NCI-H146 treated with DMSO at 0.1 percent for 48 hours (cell line): Measurements from ENCODE around the gene FCRL6.

ENCODE experiments used
- DNase-seq: peaks from one replicate; lab custom pipeline; 2025; ENCODE audit not compliant: unreplicated experiment; lab: John Stamatoyannopoulos, UW

Gene FCRL6

GRCh38 chr1:159859767-159860322 is 57.7 kb downstream of the FCRL6 start:
- DNase-seq, result no peak

- no peak for DNase-seq
Measured at GRCh38 chr1:159860456-159860855, 58.3 kb downstream of the FCRL6 start.

- no peak for DNase-seq
Measured at GRCh38 chr1:159861218-159861617, 59.1 kb downstream of the FCRL6 start.

DNA sequence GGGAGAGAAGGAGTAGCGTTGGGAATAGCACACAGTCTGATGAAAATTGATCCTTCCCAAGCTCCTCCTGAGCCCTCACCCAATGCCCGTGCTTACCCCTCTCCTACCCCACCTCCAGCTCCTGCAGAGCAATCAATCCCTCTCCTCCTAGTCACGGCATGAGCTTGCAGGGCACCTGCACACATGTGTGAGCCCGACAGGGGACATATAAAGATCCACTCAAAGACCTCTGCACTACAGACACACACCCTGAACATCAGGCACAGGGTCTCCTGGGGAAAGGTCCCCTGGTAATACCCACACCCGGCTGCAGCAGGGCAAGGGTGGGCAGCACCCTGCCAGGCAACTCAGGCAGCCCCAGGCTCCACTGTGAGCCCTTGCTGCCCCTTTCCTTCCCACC is 59.9 kb downstream of the FCRL6 start:
- no peak for DNase-seq

DNA sequence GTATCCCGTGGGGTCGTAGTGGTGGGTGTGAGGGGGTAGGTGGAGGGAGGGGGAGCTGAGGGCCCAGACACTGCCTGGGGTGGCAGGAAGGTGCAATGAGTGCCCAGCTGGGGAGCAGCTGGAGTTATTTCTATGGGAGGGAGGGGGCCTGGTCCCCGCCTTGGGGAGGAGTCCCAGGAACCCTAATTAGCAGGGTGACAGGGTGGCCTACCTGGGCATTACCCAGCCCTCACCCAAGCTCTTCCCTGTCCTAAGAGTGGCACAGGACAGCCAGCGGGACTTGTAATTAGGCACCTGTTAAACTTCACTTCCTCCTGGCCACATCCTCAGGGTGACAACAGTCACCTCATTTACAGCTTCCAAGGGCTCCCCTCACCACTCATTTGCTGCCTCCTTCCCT is 60.4 kb downstream of the FCRL6 start, which contains the start of gene VSIG8:
VSIG8 (minus strand) TSS at position 101 of the 400 bp plus-strand sequence. CDS start 136 bp downstream, outside the sequence.
- DNase-seq, result no peak

- DNase-seq, result no peak
Measured at GRCh38 chr1:159864262-159864661, 62.1 kb downstream of the FCRL6 start.
